Putamen (tissue), 1 donor: ENCODE data around the gene BICD1.
A peak's percentile ranks its signal among the peaks of the same experiment; 100 is the strongest.

Experiments
- DNase-seq: peaks from one replicate; pipeline ENCODE4 v3.0.0-alpha.2; 2016; ENCODE audit warnings: low spot score

Gene BICD1

DNA sequence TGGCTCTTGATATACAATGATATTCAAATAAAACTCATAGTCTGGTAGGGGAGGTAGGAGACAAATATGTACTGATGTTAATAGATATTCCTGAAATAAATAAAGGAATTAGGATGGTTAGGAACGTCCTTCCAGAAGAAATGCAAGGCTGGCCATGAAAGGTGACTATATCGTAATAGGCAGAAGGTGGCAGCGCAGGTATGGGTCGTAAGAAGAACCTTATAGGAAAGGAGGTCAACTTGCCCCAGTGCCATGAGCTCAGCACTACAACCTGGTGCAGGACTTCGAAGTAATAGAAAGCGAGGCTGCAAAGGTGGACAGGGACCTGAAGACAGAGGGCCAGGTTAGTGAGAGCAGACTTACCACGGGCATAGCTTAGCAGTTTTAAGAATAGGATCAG is 237.4 kb downstream of the BICD1 start:
- DNase-seq: no peak

DNA sequence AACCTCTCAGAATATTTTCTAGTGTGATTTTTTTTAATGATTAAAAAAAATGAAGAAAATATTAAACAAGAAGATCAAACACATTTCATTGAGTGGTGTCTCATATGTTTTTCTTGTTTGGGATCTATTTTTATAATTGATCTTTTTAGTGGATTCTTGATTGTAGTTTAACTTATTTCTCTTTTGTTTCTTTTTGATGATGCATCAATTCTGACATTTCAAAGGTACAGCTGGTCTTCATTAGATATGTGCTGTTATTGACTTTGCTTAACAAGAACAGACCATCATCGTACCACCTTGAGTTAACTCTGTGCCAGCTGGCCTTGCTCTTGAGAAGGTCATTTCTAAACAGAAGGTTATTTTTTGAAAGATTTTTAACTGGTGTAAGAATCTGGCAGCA is 246.9 kb downstream of the BICD1 start:
- no peak for DNase-seq

DNA sequence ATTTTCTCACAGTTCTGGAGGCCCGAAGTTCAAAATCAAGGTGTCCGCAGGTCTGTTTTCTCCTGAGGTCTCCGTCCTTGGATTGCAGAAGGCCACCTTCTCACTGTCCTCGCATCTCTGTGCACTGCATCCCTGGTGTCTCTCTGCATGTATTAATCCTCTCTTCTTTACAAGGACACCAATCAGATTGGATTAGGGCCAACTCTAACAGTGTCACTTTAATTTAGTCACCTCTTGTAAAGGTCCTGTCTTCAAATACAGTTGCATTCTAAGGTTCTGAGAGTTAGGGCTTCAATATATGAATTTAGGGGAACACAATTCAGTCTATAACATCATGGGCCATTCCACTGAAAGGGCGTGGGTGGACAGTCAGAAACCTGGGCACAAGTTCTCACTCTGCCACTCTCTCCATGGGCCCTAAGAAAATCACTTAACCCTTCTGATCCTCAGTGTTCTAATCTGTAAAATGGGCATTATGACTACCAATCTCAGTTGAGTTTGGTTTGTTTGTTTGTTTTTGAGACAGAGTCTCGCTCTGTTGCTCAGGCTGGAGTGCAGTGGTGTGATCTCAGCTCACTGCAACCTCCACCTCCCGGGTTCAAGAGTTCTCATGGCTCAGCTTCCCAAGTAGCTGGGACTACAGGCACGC is 251.1 kb downstream of the BICD1 start:
- DNase-seq: no peak

DNA sequence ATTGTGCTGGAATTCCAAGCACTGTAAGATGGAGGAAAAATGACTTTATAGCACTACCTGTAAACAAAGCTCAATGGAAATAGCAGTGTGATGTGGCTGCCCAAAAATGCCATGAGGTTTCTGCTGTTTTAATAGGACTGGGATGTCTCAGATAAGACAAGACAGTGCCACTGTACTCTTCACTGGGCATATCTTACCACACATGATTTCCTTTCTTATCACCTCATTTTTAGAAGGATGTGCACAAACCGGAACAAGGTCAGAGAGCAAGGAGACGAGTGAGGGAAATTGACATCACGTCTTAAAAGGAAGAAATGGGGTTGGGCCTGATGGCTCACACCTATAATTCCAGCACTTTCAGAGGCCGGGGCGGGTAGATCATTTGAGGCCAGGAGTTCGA is 254.3 kb downstream of the BICD1 start:
- no peak for DNase-seq

DNA sequence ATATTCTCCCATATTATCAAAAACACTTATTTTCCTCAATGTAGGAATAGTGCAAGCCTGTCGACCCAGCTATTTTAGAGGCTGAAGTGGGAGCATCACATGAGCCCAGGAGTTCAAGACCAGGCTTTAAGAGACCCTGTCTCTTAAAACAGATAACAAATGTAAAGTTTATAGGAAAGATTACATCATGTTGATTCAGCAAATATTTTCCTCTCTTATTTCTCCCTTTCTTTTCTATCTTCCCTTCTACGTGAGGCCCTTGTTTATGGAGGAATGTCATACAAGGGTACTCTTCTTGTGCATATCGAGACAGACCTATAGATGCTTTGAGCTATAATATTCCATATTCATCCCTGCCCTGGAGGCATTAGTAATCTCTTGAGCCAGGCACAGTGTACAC is 256.2 kb downstream of the BICD1 start:
- DNase-seq: no peak

DNA sequence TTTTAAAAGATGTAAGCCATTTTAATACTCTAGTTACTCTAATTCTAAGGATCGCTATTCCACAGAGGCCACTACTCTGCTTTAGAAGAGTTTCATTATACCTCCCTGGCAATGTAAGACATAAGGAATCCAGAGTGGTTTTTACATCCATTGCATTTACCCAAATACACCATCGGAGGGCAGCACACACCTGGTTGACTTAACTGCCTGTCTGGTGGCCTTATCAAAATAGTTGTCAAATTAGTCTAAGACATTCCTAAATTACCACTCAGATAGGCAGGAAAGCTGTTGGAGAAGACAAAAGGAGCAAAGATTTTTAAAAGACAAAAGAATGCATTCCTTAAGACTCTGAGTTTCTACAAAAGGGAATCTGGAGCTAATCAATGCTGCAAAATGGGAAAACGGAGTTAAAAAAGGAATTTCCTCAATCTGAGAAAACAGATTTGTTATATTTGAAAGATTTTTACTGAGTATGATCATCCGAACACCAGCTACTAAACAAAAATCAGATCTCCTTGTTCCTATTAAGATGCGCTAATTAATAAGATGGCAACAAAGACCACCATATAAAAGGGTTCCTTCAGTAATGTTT is 258.9 kb downstream of the BICD1 start:
- peak; percentile 47 for DNase-seq

DNA sequence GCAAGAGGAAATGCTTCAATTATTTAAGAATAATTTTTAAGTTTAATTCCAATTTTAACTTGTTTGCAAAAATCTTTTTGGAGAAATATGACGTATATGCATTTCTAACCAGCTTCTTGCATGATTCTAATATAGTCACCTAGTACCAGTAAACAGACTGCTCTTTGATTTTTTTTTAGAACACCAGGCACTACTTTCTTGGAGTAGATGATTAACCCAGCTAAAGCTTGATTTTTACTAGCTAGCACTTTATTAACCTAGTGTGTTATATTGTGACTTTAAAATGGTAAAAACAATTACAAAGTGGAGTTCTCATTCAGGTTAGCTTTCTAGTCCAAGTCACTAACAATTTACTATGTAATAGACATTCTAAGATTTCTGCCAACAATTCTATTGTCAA is 260.1 kb downstream of the BICD1 start:
- no peak for DNase-seq

DNA sequence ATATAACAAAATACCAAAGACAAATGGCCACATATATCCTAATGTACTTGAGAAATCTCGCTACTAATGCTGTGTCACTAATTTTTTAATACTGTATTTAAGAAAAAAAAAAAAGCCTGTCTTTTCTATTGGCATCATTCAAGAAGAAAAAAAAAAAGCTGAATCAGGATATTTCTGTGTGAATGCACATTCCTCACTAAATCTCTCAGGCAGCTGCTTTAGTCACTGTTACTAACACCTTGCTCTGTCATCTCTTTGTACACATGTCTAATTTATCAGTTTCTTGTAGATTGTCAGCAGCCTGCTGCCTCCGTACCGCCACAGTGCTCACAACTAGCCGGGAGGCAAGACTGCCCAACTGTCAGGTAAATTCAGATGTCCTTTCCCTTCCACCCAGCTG is 260.7 kb downstream of the BICD1 start:
- DNase-seq: no peak

DNA sequence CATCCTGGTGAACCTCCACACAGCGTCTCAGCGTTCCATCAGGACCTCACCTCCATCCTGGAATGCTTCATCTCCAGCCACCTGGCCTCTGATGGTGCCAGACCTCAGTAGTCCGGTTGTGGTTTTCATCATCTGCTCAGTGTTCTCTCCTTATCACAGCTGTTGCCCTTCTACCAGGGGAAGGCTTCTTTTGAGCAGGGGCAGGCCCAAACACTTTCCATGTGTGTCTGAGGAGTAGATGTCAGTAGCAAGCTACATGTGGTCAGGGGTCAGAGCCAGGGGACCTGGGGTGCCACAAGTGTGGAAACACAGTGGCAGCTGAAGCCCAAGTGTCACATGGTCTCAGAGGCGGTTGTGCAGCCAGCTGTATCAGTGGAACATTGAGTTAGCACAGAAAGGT is 262.6 kb downstream of the BICD1 start:
- DNase-seq: no peak

DNA sequence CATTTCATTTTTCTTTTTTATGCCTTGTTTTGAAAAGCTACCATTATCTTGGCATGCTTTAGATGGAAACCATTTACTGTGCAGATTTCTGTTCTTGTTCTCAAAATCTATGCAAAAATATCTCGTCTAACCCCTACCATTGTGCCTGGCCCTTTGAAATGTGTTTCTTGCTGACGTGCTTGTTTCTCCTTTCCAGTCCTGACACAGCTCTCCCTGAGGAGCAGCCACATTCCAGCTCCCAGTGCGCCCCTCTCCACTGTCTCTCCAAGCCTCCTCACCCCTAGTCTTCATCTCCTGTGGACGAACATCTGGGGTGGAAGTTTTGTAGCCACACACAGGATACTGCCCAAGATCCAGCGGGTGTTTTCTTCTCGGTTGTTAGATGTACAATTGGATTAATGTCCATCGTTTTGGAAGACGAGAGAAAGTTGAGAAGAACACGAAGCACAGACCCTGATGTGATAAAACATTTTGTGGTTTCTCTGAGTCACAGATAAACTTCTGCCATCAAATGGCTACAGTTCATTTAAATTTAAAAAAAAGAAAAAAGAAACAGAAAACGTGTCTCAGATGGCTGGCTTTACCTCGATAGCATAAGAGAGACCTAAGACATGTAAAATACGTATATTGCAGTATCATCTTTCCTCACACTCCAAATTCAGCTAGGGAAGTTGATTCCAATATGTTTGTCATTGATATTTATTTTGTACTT is 270.9 kb downstream of the BICD1 start:
- no peak for DNase-seq

DNA sequence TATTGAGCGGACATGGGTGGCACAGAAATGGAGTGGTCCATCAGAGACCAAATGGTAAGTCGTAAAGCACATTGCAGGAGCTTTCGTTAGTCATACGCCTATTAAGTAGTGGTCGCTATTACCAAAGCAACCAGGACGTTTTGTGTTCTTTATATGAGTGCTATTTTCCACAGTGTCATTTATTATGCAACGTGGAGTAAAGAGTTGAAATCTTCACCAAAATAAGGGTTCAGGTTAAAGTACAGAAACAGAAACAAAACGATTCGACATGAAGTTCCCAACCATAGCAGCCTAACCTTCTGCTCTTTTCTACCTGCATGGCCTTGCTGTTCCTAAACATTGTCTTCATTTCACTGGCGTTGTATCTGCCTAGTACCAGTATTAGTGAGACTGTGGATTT is 272.6 kb downstream of the BICD1 start:
- no peak for DNase-seq

DNA sequence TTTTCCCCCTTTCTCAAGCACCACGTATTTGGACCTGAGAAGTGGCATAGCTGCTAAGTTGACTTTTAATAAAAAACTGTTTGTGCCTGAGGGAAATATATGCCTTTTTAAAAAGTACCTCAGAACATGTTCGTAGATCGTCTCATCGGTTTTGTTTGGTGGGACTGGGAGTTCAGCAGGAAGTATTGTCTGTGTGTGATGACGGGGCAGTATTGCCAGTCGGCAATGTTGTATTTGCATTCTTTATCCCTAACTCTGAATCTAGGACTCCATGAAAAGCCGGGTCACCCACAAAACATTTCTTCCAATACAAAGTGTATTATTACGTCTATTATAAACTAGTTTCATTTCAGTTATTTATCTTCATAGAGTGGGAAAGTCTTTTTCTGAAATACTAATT is 273.0 kb downstream of the BICD1 start:
- no peak for DNase-seq

DNA sequence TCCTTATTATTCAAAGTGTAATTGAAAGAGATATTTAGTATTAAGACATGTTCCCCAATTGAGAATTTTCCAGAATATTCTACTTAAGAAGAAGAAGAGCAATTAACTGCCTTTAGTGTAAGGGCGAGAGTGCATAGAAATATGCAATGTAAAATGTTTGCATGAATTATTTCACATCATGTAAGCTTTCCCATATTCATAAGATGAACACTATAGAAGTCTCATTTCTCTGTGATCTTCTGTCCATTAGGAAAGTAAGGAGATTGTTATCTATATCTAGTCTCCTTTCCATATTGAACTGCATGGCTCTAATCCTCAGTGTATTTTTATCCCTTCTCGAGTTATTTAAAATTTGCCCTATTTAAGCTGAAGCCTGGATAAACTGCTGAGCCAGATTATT is 275.6 kb downstream of the BICD1 start:
- DNase-seq: no peak

DNA sequence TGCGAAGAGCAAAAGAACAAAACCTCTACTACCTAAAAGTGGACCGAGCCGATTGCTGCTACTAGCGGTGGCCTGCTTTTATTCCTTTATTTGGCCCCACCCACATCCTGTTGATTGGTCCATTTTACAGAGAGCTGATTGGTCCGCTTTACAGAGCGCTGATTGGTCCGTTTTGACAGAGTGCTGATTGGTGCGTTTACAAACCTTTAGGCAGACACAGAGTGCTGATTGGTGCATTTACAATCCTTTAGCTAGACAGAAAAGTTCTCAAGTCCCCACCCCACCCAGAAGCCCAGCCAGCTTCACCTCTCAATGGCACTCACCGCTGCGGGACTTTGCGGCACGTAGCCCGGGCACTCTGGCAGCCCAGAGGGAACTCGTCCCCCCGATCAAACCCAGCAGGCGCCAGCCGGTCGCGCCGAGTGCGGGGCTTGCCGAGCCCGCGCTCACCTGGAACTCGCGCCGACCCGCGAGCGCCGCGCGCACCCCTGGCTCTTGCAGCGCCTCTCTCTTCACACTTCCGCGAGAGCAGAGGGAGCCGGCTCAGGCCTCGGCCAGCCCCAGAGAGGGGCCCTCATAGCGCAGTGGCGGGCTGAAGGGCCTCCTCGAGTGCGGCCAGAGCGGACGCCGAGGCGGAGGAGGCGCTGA is 284.0 kb downstream of the BICD1 start:
- no peak for DNase-seq

DNA sequence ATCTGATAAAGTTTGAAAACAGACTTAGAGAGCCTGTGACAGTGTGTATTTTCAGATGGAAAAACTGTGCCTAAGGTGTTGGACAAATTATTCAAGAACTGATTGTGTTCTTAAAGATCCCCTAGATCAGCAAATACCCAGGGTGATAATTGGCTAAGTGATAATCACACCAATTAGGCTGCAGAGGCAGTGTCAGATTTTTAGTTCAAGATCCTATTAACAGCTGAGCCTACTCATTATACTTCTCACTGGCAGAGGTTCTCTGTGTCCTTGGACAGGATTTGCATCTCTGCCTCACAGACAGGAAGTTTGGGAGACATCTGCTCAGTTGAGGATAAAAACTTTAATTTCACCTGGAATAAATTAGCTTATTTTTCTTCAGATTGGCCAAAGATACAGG is 288.4 kb downstream of the BICD1 start:
- no peak for DNase-seq

DNA sequence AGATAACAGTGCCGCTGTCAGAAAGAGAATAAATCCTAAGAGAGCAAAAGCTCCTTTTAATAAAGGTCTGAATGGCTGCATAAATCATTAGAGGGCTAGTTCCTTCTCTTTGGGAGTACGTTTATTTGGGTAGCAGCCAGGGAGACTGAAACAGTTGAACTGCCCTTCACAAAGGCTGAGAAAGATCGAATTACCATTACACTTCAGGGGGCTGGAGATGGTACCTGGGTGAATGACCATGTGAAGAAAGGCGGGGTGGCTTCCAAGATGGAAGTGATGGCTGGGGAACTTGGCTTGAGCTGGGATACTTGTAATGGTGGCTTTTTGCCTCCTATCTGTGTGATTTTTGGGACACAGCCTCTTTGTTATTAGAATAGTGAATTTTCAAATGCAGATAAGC is 291.0 kb downstream of the BICD1 start:
- DNase-seq: no peak

DNA sequence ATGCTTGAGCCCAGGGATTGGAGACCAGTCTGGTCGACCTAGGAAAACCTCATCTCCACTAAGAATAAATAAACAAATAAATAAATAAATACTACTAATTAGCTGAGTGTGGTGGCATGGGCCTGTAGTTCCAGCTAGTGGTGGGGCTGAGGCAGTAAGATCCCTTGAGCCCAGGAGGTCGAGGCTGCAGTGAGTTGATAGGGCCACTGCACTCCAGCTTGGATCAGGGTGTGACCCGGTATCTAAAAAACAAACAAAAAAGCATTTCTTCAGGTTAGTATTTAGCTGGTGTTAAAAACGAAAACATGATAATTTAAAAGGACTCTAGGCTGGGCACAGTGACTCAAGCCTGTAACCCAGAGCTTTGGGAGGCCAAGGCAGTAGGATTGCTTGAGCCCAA is 291.5 kb downstream of the BICD1 start:
- no peak for DNase-seq

DNA sequence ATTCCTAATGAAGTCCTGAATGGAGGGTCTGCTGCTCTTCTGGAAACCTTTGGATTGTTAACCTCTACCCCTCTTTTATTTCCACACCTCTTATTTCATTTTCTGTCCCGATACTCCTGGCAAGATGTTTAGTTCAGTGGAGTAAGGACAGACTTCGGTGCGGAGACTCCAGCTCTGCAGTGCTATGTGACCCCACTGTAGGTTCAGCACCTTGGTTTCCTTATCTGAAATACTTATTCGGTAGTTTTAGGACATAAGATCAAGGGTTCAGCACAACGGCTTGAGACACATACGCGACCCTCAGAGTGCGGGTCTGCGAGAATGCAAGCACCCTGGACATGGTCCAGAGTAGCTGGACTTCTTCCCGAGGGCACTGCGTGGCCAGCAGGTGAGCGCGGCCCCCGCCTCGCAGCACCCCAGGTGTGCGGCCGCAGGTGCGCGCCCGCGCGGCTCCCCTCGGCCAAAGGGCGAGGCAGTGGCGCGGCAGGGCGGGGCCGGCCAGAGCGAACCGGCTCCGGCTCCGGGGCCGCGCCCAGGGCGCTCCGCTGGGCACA is 292.2 kb downstream of the BICD1 start:
- DNase-seq: no peak

DNA sequence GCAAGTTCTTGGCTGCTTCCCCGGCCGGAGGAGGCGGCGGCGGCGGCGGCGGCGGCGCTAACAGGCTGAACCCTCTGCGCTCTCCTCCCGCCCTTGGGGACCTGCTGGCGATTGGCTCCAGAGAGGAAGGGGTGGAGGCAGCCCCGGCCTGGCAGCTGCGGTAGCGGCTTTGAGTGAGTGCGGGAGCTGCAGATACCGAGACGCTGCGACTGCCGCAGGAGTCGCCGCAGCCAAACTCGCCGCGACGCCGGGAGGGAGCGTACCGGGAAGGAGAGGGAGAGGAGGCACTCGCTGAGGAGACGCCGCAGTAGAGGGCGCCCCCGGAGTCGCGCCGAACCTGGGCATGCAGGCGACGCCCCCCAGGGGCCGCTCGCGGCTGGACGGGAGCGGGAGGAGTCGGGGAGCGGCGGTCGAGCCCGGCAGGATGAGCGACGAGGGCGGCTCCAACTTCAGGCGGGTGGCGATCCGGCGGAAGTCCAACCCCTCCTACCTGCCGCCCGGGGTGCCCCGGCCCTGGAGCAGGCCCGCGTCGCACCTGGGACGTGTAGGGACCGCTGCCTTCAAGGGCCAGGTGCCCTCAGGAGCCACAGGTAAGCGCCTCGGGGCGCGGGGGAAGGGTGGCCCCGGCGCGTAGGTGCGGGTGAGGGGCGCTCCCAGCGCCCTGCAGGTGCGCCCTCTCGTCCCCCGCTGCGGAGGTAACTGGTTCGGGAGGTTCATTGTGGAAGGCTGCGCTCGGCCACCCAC is 292.9 kb downstream of the BICD1 start, which contains the start of gene FGD4:
Gene FGD4 (plus strand): TSS at position 189 of the 744 bp plus-strand sequence.
- peak; percentile 63 for DNase-seq

DNA sequence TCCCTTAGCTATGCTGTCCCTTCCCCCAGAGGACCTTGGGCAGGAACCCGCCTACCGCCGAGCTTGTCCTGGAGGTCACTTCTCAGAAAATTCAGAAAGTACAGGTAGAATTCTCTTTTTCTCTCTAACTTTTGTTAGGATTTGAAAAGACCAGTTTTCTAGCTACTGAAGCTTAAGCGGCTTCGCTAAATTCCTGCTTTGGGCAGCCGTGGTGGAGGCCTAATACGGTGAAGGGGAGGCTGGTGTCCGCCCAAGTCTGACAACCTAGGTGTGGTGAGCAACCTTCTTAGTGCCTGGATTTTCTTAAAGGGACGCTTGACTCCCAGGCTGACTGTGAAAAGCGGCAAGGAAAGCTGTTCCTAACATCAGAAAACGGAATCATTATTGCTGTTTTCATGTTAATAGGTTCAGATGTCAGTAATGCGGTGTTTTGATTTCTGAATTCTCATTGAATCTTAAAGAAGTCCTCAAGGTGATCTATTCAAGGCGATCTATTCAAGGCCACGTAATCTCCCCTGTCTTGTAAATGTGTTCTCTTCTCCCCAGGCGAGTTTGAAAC is 293.5 kb downstream of the BICD1 start:
- no peak for DNase-seq

DNA sequence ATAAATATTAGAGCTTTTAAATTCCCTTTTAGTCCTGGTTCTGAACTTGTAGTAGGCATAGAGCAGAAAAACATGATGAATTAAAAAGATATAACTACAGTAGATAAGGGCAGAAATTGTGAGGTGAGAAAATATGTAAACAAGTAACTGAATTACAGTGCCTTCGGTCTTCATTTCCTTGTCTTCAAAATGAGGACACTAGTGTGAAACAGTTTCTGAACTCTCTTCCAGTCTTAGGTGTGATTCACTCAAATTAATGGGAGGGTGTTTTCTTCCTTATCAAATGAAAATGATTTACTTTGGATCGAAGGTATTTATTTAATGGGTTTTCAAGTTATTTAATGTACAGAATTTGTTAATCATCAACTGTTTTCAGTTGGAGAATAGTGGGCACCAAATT is 294.2 kb downstream of the BICD1 start:
- DNase-seq: no peak

DNA sequence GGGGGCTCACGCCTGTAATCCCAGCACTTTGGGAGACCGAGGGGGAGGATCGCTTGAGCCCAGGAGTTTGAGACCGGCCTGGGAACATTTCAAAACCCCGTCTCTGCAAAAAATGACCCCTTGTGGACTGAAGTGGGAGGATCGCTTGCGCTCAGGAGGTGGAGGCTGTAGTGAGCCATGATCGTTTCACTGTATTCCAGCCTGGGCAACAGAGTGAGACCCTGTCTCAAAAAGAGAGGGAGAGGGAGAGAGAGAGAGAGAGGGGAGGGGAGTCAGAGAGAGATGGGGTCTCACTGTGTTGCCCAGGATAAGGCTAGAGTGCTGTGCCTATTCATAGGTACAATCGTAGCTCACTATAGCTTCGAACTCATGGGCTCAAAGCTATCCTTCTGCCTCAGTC is 295.5 kb downstream of the BICD1 start:
- no peak for DNase-seq
